Stimulated activated CD8-positive, alpha-beta memory T cell treated with anti-CD3 and anti-CD28 coated beads, Interleukin-7, amount 100 ng/mL, for 4 hours (primary cell): ENCODE data around the gene LGALS3BP.

Experiments used
- DNase-seq, 2 donors: peaks; one replicate each; pipeline ENCODE4 v3.0.0-alpha.2; 2020; ENCODE audit warnings: low read depth in 2 of 2

LGALS3BP gene

DNA sequence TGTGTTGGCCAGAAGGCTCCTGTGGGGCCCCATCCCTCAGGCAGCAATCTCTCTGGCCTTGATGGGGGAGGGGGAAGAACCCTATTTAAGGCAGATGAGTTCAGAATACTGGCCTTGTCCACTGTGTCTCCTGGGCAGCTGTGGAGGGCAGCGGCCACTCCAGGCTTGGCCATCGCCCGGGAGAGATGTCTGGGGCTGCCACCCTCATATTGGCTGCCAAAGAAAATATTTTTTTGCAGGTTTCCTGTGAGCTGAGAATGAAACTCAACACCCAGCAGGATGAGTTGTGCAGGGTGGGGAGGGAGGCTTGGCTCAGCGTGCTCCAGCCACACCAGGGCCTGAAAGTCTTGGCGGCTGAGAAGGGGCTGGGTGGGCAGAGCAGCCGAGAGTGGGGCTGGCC lies 40.1 kb downstream of the LGALS3BP start:
- no peak for DNase-seq

DNA sequence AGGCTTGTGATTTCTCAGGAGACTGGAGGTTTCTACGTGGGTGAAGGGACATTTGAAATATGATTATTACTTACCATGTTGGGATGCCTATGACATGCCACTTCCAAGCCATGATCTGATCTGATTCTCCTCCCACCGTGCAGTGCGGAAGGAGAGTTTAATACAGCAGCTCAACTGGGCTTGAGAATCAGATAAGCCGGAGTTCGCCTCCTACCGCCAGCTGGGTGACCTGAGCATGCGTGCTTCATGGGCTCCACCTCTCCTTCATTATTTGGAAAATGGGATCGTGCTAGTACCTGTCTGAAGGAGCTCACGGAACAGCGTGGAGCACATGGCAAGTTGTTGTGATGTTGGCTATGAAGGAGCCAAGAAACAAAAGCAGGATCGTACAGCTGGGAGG lies 42.2 kb downstream of the LGALS3BP start:
- no peak for DNase-seq

DNA sequence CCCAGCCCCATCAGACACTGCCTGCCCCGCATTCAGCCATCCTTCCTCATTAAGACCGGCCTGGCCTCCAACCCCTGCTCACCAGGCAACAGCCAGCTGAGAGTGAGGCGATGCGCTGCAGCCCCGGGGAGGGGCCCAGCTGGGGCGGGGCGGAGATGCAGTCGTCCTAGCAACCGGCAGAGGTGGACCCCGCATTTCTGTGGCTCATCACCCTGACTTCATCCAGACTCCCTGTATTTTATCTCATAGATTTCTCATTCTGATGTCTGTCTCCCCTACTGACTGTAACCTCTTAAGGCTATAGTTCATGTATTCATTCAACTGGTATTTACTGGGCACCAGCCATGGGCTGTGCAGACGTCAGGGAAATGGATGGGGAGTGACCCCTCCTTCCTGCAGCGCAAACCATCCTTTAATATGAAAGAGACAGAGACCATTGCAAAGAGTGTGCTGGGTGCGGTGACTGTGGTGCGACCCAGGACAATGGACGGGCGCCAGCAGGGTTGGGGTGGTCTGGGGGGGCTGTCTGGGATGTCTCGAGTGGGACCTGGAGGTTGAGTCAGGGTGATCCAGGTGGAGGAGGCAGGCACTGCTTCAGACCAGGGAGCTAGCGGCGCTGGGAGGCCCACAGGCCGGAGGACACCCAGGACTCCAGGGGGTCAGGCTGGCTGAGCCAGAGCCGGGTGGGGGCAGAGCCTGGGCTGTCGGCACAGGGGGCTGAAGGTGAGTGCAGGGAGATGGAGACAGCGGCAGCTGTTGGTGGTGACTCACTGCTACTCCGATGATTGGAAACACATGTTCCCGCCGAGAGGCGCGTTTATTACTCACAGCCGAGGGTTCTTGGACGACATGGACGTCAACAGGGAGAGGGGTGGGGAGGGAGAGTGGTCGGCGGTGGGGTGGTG lies 44.1 kb downstream of the LGALS3BP start:
- DNase-seq = no peak

DNA sequence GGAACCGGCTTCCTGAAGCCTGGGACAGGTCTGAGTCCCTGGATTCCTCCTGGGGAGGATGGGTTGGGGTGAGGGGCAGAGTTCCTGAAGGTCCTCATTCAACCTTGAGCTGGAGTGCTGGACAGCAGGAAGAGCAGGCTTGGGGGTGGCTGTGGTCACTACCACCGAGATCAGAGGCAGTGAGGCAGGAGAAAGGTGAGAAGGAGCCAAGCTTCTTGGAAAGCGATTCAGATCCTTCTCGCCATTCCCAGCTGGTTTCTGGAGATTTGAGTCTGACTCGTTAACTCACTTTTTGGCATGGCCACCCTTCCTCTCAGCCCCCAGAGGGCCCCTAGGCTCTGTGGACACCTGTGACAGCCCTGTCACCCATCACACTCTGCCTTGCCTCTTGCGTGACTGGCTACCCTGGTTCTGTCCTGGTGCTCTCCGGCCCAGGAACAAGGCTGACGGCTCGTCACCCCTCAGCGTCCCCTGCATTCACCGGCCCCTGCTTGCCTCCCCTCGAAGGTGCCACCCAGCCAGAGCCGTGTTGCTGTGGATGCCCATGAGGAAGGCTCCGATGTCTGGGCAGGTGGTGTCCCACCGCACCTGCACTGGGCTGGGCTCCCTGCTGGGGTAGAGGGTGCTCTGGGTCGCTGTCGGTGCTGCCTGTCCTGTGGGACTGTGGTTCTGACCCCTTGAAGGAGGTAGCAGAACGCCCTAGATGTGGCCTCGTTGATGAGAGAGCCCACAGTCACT lies 44.9 kb downstream of the LGALS3BP start:
- no peak for DNase-seq

DNA sequence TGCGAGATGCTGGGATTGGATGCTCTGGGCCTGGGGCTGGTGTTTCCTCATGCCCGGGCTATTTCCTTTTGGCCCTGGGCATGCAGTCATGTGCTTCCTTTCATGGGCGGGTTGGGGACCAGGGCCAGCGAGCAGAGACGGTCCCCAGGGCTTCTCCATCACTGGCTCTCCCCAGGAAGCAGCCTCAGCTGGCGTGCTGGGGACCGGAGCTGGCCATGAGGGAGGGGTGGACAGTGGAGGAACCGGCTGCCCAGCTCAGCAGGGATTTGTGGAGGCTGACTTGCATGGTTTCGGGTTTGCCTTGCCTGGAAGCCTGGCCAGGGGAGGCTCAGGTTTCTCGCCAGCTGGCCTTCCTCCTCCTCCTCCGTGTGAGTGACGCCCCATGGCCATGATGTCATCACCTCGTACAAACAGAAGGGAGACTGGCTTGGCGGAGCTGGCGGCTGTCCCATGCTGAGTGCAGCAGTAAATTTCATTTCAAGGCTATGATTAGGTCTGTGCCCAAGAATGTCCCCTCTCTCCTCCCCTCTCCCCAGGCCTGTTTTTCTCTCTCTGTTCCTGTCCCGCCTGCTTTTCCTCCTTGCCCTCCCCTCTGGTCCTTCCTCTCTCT lies 45.7 kb downstream of the LGALS3BP start:
- DNase-seq = no peak

DNA sequence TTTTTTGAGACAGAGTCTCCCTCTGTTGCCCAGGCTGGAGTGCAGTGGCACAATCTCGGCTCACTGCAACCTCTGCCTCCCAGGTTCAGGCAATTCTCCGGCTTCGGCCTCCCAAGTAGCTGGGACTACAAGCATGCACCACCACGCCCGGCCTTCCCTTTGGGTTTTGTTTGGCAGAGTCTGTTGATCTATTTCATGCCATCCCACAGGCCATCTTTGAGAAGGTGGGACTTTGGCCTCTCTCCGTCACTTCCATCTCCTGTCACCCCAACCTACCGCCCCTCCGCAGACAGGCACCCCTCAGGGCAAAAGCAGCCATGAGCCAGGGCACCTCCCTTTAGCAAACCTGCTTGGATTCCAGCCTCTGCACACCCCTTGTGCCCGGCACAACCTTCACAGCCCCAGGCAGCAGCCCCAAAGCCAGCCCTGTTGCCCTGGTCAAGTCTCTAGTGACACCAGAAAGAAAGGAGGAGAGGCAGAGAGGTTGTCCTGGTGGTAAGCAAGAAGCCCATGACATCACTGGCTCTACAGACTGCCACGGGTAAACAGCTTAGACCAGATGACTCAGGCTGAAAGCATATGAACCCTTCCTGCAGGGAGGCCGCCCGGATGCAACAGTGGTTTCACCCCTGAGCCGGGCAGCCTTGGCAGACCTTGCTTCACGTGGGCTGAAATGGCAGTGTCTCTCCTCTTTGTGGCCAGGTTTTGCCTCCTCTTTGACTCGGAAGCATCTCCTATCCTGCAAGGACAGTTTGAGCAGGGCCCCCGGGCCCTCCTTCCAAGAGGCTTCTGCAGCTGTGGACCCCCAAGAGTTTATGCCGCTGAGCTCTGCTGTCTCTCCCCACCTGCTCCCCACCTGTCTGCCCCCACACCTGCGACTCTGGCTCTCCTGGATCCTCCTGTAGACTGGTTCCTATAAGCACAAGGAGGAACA lies 46.4 kb downstream of the LGALS3BP start:
- DNase-seq = peak; percentile 4 to 27

DNA sequence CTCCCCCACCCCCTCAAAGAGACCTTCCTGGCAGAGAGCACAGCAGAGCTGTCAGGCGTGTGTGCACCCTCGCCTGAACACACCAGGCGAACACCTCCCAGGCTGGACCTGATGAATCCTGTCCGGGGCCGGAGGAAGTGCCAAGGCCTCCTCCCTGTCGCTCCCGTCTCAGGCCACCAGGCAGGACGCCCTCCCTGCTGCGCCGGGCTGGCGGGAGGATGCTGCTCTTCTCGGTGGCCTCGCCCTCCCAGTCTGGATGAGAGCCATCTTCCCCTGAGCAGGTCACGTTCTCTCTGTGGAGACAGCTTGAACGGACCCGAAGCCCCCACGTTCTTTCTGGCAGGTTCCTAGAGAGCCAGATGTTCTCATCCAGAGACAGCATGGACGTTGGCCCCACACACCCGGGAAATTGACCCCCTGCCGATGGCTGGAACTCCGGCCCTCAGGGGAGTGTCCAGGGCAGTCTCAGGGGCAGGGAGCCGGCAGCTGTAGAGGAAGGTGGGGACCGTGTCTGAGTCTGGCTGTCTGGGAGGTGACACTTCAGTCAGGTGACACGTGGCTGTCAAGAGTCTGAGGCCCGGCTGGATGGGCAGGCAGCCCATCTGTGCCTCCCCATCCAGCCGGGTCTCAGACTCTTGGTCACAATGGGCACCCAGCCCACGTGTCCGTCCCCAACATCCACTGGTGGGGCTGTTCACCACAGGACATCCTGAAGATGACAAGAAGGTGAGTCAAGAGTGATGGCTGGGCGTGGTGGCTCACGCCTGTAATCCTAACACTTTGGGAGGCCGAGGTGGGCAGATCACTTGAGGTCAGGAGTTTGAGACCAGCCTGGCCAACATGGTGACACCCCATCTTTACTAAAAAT lies 49.6 kb downstream of the LGALS3BP start:
- DNase-seq = no peak

DNA sequence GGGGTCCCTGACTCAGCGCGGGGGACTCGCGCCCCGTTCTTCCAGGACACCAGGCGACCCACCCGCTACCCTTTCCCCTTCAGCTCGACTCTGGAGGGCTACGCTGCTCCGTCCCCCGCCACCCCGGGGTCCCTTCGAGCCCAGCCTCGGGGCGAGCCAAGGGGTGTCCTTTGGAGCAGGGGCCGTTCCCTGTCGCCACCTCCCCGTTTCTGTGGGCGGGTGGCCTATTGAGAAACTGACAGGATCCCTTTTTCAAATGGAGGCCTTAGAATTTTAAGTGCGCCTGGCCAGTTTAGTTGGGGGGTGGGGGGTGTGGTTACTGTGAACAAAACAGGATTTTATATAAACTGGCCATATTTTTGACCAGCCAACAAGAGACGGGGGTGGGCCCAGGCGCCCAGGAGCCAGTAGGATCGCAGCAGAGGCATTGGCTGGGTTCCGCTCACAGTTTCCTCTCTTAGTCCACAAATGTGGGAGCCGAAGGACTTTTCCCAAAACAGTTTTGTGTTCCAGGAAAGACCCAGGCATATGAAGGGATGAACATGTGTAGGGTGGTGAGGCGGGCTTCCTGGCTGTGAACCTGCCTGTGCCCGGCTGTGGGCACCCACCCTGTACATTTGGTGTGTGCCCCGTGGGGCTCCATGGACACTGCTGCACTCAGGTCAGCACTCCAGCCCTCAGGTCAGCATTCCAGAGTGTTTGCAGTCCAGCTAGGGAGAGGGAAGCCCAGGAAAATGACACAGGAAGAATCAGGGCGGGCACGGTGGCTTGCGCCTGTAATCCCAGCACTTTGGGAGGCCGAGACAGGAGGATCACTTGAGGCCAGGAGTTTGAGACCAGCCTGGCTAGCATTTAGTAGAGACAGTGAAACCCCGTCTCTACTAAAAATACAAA lies 53.8 kb downstream of the LGALS3BP start:
- DNase-seq = no peak

DNA sequence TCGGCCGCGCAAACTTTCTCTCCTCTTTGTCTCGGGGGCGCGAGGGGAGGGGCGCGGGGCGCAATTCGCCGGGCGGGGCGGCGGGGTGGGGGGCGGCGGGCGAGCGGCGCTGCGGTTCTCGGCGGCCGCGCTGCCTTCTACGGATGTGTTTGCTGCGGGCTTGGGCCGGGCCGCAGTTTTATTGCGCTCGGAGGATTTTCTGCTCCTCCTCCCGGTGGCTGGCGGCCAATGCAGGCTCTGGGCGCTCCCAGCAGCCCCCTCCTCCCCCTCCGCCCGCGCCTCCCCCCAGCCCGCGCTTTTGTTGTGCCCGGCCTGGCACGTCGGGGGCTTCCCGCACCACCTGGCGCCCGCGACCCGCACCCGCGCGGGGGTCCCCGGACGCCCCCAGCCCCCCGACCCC lies 54.5 kb downstream of the LGALS3BP start, which contains the start of gene TIMP2:
Gene TIMP2, minus strand, starts transcription at position 154 of the 400 bp plus-strand sequence. CDS start 299 bp downstream, outside the sequence.
- DNase-seq = peak; percentile 22 to 57

DNA sequence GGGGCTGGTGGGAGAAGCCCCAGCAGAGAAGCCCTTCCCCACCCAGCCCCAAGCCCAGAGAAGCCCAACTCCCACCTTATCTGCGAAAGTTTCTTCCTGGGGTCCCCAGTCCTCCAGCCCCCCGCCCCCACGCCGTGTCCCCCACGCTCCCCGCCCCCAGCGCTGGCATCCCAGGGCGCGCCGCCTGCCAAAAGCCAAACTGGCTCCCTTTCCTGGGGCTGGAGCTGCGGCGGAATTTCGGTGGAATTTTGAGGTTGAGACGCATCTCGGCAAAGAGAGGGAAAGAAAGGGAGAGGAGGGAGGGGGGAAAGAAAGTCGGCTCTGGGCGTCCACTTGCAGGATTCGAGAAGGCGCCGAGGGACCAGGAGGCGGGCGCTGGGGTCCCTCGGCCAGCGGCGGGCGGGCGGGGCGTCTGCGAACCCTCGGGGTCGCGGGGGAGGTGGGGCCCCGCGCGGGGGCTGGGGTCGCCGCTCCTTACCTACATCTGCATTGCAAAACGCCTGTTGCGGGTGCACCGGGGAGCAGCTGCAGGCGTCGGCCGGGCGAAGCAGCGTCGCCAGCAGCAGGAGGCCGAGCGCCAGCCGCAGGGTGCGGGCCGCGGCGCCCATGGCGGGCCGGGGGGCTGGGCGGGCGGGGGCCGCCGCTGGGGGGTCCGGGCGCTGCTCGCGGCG lies 55.1 kb downstream of the LGALS3BP start:
- DNase-seq = no peak

DNA sequence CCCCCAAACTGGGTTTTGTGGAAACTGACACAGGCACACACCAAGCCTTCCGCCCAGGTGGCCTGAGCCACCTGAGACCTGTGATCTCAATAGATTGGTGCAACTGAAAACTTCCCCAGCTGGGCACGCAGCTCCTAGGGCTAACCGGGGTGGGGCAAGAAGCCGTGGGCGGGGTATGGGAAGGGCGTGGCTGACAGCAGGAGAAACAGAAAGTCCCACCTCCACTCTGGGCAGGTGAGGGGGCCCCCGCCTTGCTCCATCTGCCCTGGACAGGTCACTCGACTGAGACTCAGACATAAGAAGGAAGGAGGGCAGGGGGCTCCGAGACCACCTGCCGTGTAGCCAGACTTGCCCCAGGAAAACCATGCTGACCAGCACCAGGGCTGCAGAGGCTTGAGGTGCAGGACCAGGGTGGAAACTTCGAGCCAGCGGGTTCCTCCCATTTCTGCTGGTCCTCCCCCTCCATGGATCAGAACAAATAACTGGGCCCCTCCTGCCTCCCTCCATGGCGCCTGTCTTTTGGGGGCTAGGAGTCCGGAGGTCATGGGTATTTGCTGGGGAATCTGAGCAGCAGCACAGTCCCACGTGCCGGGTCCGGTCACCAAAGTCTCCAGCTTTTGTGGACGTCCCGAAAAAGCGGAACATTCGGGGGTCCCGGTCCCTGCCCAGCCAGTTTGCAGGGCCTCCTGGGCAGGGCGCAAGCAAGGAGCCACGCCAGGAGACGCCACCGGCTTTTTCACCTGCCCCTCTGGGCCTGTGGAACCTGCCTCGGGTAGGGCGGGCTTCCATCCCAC lies 55.9 kb downstream of the LGALS3BP start:
- peak; percentile 32 to 47 for DNase-seq

DNA sequence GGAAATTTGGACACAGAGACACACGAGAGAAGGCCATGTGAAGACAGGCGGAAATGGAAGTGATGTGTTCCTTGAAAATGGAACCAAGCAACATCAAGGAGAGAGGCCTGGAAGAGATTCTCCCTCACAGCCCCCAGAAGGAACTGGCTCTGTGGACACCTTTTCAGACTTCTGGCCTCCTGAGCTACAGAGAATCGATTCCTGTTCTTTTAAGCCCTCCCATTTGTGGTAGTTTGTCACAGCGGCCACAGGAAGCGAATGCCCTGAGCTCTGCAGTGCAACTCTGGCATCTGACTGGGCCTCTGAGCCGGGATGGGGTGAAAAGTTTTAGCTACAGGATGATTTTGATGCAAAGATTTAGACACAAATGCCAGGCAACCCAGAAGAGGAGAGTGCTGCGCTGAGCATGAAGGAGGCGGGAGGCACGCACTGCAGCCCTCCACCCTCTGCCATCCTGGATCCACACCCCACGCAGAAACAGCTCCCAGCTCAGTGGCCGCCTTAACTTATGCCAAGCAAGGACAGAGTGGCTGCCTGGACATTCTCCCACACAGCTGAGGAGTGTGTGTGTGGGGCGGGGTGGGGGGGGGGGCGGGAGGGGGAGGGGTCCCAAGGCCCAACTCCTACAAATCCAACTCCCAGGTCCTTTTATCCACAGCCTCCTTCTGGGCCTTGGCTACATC lies 56.8 kb downstream of the LGALS3BP start:
- no peak for DNase-seq

DNA sequence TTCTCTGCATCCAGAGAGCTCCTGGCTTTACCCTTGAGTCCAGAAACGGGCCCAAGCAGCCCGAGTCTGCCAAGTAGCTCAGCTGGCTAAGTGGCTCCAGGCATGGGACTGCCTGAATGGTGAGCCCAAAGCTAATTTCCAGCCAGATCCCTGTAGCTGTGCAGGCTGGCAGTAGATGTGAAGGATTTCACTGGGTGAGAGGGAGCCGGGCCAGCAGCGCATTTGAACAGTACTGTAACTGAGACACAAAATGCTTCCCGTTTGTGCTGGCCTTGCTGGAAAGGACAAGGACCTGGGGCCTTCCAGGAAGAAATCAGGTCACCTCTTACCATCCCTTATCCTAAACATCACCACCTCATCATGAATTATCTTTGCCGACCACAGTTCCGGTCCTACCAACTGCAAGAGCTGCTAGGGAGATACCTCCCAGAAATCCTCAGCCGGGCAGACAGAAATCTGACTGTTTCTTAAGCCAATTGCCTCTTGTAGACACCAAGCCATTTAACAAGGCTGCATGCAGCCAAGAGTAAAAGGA lies 58.2 kb downstream of the LGALS3BP start:
- DNase-seq = no peak
